ENCODE measurements around the gene ZSCAN5A.
"Not testable (repeated sequence)": the region's sequence is repeated elsewhere in the genome, so short reads cannot be mapped to it uniquely, and the experiment has no call there.

Gene ZSCAN5A

DNA sequence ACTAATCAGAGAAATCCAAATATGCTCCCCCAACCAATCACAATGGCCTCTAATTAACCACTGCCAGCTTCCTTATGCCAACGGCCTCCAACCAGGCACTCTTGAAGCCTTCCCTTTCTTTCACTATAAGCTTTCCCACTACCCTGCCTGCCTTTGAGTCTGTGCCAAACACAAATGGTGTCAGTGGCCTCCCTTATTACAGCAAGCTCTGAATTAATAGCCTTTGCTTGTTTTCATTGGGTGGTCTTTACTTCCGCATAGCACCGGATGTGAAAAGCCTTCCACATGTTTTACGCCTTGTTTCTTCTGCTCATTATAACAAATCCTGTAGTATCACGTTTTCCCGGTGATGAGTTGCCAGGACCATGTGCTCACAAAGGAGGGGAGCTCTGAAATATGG lies 43.5 kb downstream of the ZSCAN5A start:
- DNase-seq (ENCODE audit: low read depth) = no peak

DNA sequence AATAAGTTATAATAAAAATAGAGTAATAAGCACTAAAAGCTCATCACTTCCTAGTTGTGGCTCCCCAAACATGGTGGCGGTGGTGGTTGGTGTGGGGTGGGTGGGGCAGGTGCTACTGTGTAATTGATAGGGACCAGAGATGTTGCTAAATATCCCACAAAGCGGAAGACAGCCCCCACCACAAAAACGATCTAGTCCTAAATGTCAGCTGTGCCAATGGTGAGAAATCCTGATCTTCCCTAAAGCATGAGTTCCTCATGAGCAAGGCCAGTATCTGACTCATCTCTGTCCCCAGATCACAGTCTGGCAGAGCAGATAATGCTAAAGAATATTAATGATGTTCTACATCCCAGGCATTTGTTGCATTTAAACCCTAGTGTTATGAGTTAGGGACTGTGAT lies 44.0 kb downstream of the ZSCAN5A start:
- no peak for DNase-seq (ENCODE audit: low read depth)

DNA sequence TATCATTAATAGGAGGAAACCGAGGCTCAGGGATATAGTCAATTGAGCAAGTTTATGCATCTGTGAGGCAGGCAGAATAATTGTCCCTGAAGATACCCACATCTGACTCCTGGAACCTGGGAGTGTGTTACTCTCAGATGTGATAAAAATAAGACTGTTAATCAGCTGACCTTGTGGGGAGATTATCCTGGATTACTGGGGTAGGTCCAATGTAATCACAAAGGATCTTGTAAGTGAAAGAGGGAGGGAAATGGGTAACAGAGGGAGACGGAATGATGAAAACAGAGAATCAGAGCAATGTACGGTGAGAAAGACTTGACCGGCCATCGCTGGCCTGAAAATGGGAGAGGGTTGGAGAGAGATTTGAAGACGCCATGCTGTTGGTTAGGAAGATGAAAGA lies 45.3 kb downstream of the ZSCAN5A start:
- DNase-seq (ENCODE audit: low read depth) = no peak

DNA sequence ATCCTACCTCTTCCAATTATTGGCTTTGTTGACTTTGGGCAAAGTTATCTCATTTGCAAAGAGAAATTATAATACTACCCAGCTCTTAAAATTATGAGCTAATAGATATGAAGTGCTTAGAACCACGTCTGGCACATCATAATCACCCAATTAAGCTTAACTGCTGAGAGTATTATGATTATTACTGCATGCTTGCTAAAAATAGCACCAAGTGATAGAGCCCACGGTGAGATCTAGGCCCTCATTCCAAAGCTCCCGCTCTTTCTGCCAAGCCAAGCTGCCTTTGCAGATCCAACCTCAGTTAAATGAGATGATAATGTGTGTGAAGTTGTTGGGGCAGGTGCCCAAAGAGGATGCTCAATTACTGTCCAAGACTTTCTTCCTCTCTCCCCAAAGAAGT lies 48.6 kb downstream of the ZSCAN5A start:
- DNase-seq (ENCODE audit: low read depth) = no peak

DNA sequence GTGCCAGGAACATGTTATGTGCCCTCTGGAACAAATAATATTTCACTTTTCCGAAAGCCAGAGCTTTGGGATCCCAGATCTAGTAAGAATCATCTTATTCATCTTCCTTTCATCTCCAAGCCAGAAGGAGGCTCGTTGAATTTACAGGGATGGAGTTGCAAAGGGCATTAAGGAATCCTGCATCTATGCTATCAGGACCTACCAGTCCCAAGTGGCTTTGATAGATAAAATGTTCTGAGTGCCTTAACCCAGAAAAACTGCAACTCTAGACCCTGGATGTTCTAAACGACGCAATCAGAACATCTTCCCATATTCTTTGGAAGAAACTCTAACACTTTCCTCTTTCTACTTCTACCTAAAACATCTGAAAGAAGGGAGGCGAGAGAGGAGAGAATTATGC lies 51.3 kb downstream of the ZSCAN5A start:
- DNase-seq (ENCODE audit: low read depth) = no peak

DNA sequence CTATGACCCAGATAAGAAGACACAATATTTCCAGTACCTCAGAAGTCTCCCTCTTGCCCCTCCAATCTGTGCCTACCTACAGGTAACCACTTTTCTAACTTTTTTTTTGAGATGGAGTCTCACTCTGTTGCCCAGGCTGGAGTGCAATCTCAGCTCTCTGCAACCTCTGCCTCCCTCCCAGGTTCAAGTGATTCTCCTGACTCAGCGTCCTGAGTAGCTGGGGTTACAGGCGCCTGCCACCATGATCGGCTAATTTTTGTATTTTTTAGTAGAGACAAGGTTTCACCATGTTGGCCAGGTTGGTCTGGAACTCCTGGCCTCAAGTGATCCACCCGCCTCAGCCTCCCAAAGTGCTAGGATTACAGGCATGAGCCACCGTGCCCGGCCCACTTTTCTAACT lies 52.7 kb downstream of the ZSCAN5A start:
- DNase-seq (ENCODE audit: low read depth) = not testable (repeated sequence)

DNA sequence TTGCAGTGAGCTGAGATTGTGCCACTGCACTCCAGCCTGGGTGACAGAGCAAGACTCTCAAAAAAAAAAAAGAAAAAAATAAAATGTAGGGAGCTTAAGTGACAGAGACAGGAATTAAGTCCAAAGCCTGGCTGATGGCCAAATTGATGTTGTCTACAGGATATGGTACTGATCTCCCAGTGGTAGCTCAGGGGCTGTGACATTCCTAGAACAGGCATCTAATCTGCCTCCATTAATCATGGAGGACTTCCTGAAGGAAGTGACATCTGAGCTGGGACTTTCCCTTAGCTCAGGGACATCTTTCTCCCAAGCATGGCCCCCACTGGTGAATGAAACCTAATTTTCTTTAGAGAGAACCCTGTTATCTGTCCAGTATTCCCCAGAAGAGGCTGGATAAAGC lies 53.5 kb downstream of the ZSCAN5A start:
- no peak for DNase-seq (ENCODE audit: low read depth)

DNA sequence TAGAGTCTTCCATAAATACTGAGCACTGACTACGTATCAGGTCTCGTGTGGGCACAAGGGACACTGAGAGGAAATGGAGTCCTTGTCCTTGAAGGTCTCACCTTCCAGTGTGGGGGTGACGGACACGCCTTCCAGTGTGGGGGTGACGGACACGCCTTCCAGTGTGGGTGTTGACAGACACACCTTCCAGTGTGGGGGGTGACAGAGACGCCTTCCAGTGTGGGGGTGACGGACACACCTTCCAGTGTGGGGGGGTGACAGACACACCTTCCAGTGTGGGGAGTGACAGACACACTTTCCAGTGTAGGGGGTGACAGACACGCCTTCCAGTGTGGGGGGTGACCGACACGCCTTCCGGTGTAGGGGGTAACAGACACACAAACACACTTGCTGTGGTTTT lies 56.4 kb downstream of the ZSCAN5A start:
- DNase-seq (ENCODE audit: low read depth) = no peak

DNA sequence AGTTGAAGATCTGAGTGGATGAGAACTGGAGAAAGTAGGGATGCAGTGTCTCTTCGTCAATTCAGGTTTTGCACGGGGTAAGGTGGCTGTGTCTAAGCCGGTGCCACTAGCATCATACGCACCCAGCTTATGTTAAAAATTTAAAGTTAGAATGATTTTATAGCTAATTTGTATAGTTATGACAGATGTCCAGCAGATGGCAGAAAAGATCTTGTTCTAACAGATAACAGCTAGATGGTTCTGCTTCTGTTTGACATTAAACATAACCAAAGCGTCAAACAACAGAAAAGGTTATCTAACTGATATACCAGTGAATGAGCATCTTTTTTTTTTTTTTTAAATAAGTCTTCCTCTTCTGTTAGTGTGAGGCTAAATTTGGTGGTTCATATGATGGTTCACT lies 60.9 kb downstream of the ZSCAN5A start:
- DNase-seq (ENCODE audit: low read depth) = no peak

DNA sequence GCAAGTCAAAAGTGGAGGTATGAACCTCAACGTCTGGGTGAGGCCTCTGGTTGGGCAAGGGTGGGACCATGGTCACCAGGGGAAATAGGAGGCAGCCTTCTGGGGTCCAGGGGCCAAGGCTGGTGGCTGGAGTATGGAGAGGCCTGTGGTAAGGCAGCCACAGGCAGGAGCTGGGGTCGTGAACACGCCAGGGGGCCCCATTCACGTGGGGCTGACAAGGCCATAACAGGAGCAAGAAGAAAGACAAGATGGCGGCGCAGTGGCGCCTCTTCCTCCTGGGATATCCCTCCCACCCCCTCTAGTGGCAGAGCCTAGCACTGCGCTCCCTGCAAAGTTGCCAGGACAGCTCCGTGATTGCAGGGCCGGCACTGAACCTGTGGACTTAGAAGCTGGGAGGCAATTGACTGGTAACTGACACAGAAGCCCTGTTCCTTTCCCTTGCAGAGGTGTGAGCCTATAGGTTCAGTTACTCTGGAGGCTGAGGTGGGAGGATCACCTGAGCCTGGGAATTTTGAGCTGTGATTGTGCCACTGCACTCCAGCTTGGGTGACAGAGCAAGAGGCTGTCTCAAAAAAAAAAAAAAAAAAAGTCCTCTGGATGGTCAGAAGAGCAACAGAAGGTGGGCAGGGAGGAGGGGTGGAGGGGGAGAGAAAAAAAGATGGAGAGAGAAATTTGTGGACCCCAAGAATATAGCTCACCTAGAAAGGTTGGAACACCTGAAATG lies 61.8 kb downstream of the ZSCAN5A start:
- DNase-seq (ENCODE audit: low read depth) = peak; percentile 45

DNA sequence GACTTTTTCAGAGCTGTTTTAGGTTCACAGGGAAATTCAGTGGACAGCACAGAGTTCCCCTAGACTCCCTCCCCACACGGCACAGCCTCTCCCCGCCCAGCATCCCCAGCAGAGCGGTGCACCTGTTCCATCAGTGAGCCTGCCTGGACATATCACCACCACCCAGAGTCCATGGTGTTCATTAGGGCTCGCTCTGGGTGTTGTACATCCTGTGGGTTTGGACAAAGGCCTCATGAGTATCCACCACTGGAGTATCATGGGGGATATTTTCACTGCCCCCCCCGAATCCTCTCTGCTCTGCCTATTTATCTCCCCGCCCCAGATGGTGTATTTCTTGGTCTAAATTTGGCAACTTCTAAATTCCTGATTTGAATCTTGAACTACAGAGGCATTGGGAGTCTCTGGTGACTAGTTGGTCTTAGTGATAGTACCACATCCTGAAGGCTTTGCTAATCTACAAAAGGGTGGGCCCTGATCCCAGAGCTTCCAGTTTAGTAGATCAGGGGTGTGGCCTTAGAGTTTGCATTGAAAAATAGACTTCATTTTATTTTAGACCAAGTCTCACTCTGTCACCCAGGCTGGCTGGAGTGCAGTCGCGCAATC lies 65.8 kb downstream of the ZSCAN5A start:
- DNase-seq (ENCODE audit: low read depth) = not testable (repeated sequence)

DNA sequence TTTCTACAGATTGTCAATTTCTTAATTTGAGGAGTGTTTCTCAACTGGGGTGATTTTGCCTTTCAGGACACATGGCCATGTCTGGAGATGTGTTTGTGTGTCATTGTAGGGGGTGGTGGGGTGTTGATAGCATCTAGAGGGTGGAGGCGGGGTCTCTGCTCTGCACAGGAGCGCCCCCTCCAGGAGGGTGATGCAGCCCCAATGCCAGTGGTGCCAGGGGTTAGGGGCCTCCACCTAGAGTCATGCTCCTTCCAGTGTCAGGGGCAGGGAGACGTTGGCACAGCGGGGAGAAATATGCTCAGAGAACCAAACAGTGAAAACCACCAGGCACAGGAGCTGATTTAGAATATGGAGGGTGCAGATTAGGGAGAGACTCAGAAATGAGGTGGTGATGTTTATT lies 68.9 kb downstream of the ZSCAN5A start:
- DNase-seq (ENCODE audit: low read depth) = not testable (repeated sequence)

DNA sequence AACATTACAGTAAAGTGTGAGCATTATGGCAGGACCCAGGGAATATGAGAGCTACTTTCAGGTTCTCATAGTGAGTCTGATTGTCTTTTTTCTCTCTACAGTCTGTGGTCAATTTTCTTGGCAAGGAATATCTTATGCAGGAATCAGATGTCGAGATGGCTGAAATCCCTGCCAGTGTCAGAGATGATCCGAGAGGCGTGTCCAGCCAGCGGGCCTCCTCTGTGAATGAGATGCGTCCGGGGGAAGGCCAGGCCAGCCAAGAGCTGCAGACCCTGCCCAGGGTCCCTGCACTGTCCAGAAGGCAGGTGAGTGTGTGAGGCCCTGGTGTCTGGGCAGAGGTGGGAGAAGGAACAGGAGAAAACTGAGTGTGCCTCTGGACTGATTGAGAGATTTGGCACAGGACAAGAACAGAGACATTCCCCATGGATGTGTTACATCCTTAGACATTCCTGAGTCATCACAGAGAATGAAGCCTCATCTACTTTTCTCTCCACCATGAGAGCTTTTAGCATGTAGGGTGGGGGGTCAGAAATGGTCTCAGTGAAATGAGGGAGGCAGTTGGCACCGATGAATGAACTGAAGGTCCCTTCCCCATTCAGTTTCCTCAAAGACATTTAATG lies 69.4 kb downstream of the ZSCAN5A start:
- no peak for DNase-seq (ENCODE audit: low read depth)

DNA sequence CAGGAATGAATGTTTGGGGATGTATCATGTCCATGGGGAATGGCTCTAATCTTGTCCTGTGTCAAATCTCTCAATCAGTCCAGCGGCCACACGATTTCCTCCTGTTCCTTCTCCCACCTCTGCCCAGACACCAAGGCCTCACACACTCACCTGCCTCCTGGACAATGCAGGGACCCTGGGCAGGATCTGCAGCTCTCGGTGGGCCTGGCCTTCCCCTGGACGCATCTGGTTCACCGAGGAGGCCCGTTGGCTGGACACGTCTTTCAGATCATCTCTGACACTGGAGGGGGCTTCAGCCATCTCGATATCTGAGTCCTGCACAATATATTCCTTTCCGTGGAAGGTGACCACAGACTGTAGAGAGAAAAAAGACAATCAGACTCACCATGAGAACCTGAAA lies 91.2 kb downstream of the ZSCAN5A start:
- no peak for DNase-seq (ENCODE audit: low read depth)

DNA sequence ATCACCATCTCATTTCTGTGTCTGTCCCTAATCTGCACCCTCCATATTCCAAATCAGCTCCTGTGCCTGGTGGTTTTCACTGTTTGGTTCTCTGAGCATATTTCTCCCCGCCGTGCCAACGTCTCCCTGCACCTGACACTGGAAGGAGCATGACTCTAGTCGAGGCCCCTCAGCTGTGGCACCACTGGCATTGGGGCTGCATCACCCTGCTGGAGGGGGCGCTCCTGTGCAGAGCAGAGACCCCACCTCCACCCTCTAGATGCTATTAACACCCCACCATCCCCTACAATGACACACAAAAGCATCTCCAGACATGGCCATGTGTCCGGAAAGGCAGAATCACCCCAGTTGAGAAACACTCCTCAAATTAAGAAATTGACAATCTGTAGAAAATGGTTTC lies 91.7 kb downstream of the ZSCAN5A start:
- DNase-seq (ENCODE audit: low read depth) = no peak

DNA sequence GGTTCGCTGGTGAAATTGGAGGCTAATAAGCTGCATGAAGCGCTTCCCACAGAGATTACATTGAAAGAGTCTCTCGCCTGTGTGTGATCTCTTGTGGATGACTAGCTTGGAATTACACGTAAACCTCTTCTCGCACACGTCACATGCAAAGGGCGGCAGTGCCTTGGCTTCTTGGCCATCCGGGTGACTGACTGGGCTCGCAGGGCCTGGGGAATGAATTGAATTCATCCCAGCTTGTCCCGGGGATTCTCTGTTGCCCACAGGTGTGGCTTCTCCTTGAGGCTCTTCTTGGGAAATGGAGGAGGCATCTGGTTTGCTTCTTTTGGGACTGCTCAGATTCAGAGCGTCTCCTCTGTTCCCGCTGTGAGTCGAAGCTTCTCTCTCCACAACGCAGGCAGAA lies 92.8 kb downstream of the ZSCAN5A start:
- DNase-seq (ENCODE audit: low read depth) = no peak

DNA sequence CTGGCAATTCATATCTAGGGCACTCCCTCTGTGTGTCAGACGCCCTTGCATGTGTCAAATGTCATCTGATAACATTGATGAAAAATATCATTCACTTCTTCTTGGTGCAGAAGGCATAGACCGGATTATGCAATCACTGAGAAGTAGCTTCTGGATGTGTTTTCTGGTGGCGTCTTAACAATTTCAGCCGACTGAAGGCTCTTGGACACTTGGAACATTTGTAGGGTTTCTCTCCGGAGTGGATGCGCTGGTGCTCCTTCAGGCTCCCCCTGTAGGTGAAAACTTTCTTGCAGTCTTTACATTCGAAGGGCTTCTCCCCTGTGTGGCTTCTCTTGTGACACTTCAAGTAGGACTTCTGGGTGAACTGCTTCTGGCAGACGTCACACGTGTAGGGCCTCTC lies 93.2 kb downstream of the ZSCAN5A start:
- DNase-seq (ENCODE audit: low read depth) = not testable (repeated sequence)

DNA sequence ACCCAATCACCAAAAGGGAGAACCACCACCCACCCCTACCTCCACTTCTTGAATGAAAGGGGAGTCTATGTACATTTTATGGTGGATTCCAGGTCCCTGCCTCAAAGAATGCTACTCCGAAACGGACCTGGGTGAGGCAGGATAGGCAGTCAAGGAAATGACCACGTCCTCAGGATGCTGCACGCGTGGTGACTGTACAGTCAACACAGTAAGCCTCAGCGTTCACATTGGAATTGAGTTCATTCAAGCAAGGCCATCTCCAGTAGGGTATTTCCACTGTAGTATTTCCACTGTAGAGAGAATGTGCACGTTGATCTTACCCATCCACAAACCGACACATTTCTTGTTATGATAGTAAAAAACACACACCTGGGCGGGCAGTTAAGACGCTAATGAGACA lies 95.7 kb downstream of the ZSCAN5A start:
- DNase-seq (ENCODE audit: low read depth) = no peak

DNA sequence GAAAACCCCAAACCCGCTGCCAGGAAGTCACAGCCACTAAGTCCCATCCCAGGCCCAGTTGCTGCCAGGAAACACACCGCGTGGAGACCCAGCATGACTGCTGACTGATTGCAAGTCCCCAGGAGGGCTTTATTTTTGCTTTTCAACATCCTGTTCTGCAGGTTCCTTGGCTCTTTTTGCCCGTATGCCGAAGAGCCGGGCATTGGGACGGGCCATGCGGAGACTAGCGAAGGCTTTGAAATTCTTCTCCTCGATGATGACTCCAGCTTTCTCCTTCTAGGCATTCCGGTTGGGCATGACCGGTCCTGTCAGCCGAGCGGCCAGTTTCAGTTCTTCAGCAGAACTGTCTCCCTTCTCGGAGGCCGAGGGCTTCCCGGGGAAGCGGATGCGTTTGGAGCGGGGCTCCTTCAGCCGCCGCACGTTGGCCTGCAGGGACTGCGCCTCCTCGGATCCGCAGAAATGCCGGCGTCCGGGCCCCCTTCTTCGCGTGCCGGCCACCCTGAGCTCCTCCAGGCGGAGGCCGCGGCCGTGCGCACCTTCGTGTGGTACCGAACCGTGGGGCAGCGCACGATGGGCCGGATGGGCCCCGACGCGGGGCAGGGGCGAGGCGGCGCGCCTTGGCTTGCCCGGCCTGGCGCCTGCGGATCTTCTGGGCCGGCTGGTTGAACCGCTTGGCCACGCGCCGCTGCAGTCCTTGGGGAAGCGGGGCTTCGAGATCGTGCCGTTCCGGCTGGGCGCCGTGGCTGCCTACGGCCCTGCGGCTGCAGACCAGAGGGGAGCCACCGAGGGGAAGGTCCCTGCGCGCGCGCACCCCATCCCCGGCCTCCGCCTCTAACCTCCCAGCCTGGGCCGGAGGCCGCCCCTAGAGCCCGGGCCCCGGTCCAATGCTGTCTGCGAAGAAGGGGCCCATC lies 97.3 kb downstream of the ZSCAN5A start:
- DNase-seq (ENCODE audit: low read depth) = no peak

DNA sequence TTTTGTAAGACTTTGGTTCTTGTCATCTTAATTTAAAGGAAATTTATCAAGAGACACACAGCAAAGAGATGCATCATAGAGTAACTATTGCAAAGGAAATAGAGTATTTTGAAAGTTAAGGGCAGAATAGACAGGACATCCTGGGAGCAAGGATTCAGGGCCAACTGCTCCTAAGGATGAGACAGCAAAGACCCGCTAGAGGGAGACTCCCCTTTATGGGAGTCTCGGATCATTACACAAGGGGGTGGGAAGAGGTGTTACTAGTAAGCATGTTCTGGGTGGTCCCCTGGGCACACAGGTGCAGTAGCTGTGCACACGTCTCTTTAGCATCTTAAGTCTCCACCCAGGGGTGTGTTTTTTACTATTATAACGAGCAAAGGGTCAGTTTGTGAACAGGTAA lies 102.9 kb downstream of the ZSCAN5A start:
- no peak for DNase-seq (ENCODE audit: low read depth)

DNA sequence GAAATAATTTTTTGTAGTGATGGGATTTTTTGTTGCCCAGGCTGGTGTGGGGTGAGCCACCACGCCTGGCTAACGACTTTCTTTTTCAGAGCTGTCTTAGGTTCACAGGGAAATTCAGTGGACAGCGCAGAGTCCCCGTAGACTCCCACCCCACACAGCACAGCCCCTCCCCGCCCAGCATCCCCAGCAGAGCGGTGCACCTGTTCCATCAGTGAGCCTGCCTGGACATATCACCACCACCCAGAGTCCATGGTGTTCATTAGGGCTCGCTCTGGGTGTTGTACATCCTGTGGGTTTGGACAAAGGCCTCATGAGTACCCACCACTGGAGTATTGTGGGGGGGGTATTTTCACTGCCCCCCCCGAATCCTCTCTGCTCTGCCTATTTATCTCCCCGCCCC lies 104.6 kb downstream of the ZSCAN5A start:
- DNase-seq (ENCODE audit: low read depth) = not testable (repeated sequence)

DNA sequence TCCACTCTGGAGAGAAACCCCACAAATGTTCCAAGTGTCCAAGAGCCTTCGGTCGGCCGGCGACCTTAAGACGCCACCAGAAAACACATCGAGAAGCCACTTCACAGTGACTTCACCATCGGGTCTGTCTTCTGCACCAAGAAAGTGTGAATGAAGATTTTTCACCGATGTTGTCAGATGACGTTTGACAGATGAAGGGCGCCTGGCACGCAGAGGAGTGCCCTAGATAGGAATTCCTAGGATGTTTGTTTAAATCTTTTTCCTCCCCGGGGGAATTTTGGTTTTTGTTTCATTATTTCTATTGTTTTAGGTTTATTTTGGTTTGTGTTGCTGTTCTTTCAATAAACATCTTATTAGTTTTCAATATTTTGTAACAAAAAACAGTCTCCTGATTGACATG lies 105.5 kb downstream of the ZSCAN5A start:
- DNase-seq (ENCODE audit: low read depth) = no peak

DNA sequence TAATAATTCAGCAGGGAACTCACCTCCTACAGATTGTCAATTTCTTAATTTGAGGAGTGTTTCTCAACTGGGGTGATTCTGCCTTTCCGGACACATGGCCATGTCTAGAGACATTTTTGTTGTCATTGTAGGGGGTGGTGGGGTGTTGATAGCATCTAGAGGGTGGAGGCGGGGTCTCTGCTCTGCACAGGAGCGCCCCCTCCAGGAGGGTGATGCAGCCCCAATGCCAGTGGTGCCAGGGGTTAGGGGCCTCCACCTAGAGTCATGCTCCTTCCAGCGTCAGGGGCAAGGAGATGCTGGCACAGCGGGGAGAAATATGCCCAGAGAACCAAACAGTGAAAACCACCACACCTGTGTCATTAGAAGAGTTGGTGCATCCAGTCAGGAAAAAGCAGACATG lies 107.1 kb downstream of the ZSCAN5A start:
- not testable (repeated sequence) for DNase-seq (ENCODE audit: low read depth)
